ENCODE data around the gene ZNF320.
A peak's percentile ranks its signal among the peaks of the same experiment; 100 is the strongest.
"Not testable (repeated sequence)": the region's sequence is repeated elsewhere in the genome, so short reads cannot be mapped to it uniquely, and the experiment has no call there.

ZNF320 gene

GRCh38 chr19:52897138-52897935 lies at the start of gene ZNF320:
ZNF320 (minus strand) TSS chr19:52897635; CDS start chr19:52890255, 7,380 bp downstream.
- DNase-seq: peak; percentile 85

GRCh38 chr19:52946322-52947310 lies 49.2 kb upstream of the ZNF320 start:
- no peak for DNase-seq

- no peak for DNase-seq
Observed at GRCh38 chr19:52945652-52946321, 48.4 kb upstream of the ZNF320 start.

- DNase-seq: peak; percentile 20
Observed at GRCh38 chr19:52944703-52945493, 47.5 kb upstream of the ZNF320 start.

DNA sequence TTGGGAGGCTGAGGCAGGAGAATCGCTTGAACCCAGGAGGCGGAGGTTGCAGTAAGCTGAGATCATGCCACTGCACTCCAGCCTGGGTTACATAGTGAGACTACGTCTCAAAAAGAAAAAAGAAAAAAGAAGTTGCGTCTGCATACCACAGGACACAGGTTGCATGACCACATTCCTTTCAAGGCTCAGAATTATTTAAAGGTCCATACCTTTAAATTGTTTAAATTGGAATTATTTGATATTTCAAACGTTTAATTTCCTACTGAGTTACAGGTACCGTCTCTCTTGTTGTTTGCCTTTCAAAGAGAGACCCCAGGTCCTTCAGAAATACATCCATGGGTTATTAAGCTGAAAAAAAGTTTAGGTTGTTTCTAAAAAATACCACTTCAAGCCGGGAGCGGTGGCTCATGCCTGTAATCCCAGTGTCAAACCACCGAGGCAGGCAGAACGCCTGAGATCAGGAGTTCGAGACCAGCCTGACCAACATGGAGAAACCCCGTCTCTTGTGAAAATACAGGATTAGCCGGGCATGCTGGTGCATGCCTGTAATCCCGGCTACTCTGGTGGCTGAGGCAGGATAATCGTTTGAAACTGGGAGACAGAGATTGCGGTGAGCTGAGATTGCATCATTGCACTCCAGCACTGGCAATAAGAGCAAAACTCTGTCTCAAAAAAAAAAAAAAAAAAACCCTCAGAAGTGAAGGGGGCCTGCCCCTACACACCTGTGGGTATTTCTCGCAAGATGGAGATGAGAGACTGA lies 46.6 kb upstream of the ZNF320 start:
- no peak for DNase-seq

- DNase-seq: no peak
Observed at GRCh38 chr19:52943134-52943883, 45.9 kb upstream of the ZNF320 start.

- DNase-seq: peak; percentile 18
Observed at GRCh38 chr19:52942386-52943133, 45.1 kb upstream of the ZNF320 start.

DNA sequence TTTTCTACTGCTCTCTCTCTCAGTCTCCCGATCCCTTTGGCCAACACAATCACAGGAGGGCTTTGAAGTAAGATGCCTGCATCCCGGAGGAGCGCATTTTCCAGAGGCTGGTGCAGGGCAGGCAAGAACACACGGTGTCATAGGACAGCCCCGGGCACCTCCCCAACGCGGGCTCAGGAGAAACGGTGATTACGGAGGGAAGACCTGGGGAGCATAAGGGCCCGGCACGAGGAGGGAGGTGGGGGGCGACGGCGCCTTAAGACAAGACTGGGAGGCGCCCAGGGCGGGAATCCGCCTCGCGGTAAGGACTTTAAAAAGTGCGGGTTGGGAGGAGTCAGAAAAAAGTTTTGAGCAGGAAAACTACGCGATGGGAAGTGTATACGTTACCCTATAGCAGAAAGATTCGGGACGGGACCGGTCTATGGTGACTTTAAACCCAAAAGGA lies 44.5 kb upstream of the ZNF320 start:
- DNase-seq: no peak

- not testable (repeated sequence) for DNase-seq
Observed at GRCh38 chr19:52941523-52941922, 44.1 kb upstream of the ZNF320 start.

DNA sequence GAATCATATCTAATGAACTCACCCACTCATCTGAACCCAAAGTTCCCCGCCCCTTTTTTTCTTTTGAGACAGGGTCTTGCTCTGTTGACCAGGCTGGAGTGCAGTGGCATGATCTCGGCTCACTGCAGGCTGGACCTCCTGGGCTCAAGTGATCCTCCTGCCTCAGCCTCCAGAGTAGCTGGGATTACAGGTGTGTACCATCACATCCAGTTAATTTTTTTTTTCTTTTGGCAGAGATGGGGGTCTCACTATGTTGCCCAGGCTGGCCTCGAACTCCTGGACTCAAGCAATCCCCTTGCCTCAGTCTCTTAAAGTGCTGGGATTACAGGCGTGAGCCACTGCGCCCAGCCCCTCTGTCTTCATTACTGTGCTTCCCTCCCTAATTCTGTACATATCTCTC lies 43.5 kb upstream of the ZNF320 start:
- not testable (repeated sequence) for DNase-seq

DNA sequence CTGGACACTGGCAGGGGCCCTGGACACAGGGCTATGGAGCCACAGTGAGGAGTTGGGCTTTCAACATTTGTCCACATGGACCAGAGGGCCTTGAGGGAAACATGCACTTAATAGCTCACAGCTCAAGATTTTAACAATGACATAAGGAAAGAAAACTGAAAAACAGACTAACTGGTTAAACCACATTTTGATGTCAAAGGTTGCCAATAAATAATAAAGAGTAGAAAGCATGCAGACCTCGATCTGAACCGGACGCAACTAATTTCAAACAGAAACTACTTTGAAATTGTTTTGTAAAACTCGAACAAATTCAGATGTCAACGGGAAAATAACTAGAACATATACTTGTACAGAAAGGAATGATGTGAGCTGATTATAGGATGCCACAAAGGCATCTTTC lies 41.3 kb upstream of the ZNF320 start:
- DNase-seq: no peak

DNA sequence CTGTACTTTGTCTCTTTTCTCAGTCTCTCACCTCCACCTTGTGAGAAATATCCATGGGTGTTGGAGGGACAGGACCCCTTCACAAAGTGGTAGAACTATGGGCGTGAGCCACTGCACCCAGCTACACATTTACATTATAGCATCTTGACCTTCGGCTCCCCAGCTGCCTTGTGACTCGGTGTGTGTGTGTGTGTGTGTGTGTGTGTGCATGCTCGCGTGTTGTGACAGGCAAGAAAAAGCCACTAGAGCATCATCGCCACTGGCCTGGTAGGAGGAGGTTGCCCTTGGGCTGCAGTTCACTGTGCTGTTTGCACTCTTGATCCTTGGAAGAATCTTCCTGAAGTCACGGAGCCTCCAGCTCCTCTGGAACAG lies 39.5 kb upstream of the ZNF320 start:
- no peak for DNase-seq

GRCh38 chr19:52936151-52936953 lies 38.9 kb upstream of the ZNF320 start:
- DNase-seq: no peak

GRCh38 chr19:52935434-52935833 lies 38.0 kb upstream of the ZNF320 start:
- no peak for DNase-seq

- DNase-seq: not testable (repeated sequence)
Observed at GRCh38 chr19:52924641-52925040, 27.2 kb upstream of the ZNF320 start.

- DNase-seq: no peak
Observed at GRCh38 chr19:52923778-52924593, 26.6 kb upstream of the ZNF320 start.

- DNase-seq: peak; percentile 31
Observed at GRCh38 chr19:52922841-52923777, 25.7 kb upstream of the ZNF320 start, which contains the start of gene ZNF888. ZNF888 (minus strand) TSS chr19:52923428; CDS start chr19:52917873, 5,555 bp downstream.

Measured in NCI-H1092 (cell line).